ENCODE results near the gene IBA57. TPM values are rescaled to one million over a fixed set of nuclear protein-coding genes. Genes with fewer than 3 reads are reported as not detected.
A peak's percentile ranks its signal among the peaks of the same experiment; 100 is the strongest.

Gene IBA57
- 4.6 and 8.9 TPM in 2 replicates for total RNA-seq

DNA sequence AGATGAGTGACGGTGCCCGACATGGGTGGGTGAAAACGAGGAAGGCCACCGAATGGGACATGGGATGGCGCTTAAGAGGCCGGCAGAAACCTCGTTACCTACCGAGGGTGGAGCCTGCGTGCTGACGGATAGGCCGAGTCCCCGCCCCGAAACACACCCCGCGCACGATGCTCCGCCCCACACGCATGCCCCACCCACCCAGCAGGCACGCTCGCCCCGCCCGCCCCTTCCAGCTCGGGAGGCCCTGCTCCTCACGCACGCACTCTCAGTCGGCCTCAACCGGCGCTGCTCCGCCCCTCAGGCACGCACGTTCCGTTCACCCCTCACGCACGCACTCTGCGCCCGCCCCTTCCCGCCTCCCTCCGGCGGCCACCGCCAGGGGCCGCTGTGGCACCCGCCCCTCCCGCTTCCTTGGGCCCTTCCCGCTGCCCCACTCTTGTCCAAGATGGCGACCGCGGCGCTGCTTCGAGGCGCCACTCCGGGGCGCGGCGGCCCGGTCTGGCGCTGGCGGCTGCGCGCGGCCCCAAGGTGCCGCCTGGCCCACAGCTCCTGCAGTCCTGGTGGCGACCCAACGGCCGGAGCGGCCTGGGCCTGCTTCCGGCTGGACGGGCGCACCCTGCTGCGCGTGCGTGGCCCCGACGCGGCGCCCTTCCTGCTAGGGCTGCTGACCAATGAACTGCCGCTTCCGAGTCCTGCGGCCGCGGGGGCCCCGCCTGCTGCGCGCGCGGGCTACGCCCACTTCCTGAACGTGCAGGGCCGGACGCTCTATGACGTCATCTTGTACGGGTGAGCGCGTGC is at the start of gene IBA57:
Gene IBA57 (plus strand): TSS at position 433 of the 798 bp plus-strand sequence. CDS start 13 bp downstream, at position 446.
- DNase-seq (ENCODE audit: low read depth in 2 of 2): peak; percentile 99 to 100

DNA sequence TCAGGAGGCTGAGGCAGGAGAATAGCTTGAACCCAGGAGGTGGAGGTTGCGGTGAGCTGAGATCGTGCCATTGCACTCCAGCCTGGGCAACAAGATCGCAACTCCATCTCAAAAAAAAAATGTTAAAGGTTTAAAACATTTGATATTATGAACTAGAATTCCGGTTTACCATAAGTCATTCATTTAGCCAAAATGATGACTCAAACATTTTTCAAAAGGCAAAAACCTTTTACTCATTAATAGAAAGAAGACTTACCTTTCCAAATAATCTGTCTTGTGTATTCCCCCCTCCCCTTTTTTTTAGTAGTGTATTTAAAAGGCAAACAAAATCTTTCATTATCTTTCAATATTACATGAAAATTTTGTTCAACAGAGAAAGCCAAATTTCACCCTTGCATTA is 48.3 kb upstream of the IBA57 start:
- no peak for DNase-seq (ENCODE audit: low read depth in 2 of 2)

DNA sequence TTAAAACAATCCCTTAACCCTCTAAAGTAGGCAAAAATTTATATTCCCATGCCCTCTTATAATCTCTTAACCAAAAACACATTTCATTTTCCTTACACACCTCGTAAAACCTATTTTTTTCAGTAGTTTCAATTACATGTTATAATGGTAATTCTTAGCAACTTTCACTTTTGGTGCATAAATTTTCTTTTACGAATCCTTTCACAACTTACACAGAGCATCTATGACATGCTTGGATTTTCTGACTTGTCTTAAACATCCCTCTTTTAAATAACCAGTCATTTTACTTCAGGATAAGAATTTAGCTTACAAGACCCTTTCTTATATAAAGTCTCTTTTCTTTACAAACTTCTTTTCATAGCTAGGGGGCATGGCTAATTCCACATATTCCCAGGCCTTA is 47.6 kb upstream of the IBA57 start:
- no peak for DNase-seq (ENCODE audit: low read depth in 2 of 2)

DNA sequence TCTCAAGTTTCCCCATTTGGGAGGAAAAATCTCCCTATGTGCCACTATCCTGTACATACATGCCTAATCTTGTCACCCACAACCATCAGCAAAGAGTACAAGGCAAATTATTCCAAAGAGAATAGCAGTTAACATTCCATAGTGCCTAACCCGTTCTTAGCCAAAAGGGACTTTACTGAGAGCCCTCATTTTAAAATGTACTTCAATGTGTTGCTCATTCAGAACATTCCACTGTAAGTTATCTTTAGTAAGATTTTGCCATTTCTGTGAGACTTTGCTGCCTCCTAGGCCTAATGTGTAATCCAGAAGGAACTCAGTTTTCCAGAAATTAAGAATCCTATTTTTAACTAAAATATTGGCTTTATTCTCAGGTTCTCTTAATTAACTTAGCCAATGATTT is 45.3 kb upstream of the IBA57 start:
- no peak for DNase-seq (ENCODE audit: low read depth in 2 of 2)

DNA sequence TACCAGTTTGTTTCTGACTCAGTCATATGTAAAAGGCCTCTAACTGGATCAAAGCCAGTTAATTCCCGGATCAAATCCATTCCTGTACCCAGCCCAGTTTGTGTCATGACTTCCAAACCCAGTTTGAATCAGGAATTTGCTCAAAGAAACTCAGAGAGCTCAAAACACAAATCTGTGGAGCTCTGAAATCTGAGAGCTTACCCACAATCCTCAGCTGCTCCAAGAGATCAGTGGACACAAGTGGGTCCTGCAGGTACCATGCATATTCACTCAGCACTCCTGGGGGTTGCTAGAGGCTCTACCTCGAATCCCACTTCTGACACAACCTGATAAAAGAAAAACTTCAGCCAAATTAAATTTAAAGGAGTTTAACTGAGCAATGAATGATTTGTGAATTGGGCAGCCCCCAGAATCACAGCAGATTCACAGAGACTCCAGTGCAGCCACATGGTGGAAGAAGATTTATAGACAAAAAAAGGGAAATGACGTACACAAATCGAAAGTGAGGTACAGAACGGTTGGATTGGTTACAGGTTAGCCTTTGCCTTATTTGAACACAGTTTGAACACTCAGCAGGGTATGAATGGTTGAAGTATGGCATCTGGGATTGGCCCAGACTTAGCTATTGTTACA is 44.6 kb upstream of the IBA57 start:
- DNase-seq (ENCODE audit: low read depth in 2 of 2): no peak

DNA sequence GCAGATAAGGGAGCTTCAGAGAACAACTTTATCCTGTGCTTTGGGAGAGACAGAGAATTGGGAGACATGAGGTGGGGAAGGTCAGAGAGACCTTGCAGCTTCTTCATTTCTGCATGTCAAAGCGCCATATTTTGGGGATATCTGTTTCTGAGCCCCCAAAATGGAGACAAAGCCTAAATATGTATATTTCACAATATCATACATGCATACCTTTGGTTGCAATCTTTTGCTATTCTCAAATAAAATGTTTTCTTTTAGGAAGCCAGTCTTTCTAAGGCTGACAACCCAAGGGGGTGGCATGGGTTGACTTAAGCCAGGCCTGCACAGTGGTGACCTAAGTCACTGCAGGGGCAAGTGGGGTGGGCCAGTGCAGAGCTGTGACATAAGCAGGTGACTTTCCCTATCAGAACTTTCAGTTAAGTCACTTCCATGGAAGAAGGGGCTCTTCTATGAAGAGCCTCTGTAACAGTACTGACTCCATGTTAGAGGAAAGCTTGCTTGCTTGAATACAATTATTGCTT is 42.6 kb upstream of the IBA57 start:
- no peak for DNase-seq (ENCODE audit: low read depth in 2 of 2)

DNA sequence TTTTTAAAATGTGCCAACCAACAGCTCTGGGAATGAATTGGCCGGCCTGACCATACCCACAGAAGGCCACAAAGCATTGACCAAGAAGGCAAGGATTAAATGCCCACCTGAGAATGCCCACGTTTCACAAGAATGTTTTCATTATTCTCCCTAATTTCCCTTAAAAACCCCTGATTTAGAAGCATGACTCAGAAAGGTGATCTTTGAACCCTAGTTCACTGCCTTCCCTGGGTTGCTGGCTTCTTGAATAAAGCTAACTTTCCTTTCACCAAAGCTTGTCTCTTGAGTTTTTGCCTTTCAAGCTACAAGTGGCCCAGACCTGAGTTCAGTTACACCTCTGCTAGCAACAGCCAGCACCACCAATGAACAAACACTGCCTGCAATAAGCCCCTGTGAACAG is 42.1 kb upstream of the IBA57 start:
- DNase-seq (ENCODE audit: low read depth in 2 of 2): no peak

DNA sequence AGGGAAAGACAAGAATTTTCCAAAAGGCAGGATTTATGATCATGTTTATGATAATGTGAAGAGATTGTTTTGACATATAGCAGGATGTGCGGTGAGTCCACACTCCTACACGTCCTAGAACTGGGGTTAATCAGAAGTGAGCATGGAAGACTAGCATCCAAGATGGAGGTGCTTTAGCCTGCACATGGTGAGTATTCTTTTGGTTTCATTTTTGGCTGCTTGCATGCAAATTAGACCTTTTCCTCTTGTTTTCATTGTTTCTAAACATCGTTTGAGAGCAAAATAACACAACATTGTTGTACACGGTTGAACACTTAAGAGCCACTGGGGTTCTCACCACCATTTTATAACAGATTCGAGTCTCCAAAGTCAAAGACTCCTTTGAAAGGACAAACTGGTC is 40.4 kb upstream of the IBA57 start:
- DNase-seq (ENCODE audit: low read depth in 2 of 2): no peak

DNA sequence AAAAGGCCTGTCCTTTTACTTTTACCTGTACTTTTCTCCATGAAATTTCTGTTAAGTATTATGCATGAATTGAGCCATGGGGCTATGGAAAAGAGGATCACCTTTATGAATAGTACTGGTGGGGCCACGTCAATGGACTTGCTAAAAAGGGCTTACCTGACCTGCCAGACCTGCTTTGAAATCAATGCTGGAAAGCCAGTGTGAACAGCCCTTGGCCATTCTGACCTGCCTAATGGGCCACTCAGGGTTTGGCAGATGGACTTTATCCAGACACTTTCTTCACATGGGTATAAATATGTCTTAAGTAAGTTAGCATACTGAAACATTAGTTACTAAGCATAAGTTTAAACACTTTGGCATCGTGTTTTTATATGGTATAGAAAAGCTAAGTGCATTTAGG is 33.8 kb upstream of the IBA57 start:
- no peak for DNase-seq (ENCODE audit: low read depth in 2 of 2)

DNA sequence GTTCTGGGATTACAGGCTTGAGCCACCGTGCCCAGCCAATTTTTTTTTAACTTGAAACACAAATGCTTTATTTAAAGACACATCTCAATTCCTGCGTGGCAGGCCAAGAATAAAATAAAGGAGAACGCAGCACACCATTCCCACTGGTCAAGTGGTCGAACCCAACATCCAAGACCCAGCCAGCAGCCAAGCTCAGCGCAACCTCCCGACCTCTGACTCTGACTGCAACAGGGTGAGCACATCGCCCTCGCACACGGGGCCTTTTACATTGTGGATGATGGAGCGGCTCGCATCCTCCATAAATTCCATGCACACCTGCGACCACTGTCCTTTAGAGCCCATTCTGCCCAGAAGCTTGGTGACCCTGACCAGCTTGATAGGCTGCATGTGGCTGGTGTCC is 31.0 kb upstream of the IBA57 start:
- no peak for DNase-seq (ENCODE audit: low read depth in 2 of 2)

DNA sequence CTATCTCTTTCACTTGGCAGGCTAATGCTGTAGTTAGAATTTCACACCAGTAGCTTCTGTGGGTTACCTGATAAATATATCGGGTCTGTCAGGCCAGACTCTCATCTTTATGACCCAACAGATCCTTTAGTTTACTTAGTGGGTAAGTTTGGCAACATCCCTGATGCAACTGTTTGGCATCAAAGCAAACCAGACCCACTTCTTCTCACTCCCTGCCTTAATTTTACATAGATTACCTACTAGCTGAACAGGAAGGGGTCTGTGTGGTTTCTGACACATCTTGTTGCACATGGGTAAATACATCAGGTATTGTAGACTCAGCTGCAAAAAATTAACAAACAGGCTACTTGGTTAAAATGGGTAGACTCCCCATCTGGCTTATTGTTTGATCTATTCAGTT is 28.7 kb upstream of the IBA57 start:
- no peak for DNase-seq (ENCODE audit: low read depth in 2 of 2)

DNA sequence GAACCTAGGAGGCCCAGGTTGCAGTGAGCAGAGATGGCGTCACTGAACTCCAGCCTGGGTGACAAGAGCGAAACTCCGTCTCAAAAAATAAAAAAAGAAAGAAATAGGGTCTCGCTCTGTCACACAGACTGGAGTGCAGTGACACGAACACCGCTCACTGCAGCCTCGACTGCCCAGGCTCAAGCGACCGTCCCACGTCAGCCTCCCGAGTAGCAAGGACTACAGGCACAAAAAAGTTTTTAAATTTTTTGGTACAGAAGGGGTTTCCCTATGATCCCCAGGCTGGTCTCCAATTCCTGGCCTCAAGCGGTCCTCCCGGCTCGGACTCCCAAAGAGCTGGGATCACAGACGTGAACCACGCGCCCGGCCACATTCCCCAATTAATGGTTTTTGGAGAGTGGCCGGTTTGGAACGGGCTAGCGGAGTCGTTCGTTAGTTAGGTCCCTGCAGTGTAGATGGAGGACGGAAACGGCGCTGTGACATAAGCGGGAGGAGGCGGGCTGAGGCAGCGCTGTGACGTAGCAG is 26.1 kb upstream of the IBA57 start:
- DNase-seq (ENCODE audit: low read depth in 2 of 2): no peak

DNA sequence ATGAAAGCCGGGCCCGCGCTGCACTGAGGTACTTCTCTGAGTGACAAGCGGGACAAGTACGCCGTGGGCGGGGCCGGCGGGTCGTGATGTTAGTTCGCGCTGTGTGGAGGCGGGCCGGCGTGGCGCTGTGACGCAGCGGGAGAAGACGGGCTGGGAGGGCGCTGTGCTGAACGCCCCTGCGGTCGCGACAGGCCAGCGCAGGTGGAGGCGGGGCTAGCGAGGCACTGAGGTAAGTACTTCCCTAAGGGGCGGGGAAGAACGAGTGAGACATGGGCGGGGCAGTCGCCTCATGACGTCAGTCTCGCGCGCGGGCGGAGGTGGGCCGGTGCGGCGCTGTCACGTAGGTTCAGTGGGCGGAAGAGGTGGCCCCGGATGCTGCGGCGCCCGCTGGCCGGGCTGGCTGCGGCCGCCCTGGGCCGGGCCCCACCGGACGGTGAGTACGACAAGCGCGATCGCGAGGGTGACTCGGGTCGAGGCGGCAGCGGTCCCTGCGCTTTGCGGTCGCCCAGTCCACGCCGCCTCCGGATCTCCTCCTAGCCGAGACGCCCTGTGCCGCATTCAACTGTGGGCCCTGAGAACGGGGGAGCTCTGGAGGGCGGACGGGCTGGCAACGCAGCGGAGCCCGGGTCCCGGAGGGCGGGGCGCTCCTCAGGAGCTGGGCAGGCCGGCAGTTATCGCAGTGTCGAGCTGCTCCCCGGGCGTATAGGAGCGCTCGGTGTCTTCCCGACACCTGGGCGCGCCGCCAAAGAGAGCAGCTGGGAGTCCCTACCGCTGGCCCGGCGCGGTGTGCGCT is 25.5 kb upstream of the IBA57 start, which contains the start of gene GUK1:
Gene GUK1 (plus strand): TSS at position 349 of the 793 bp plus-strand sequence. CDS start 24 bp downstream, at position 373.
- DNase-seq (ENCODE audit: low read depth in 2 of 2): peak; percentile 100

DNA sequence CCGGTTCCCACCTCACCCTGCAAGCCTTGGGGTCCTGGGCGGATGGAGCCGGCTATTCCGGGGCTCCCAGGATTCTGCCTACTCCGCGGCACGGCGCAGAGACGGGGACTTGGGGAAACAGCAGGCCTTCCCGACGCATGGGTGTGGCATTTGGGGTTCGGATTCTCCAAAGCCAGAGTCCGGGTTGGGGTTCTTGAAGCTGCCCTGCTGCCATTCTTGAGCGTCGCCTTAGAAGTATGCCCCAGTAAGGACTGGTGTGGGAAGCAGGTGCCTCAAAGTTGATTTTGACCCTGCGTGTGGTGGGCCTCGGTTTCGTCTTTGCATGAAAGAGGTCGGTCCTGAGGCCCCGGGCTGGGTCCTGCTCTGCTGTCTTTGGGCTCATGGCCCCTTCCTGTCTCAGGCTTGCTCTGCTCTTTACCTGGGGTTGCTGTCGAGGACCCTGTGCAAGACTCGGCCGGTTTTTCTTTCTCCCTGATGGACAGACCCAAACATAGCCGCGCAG is 24.8 kb upstream of the IBA57 start:
- DNase-seq (ENCODE audit: low read depth in 2 of 2): peak in 1 of 2 donors; percentile 24

DNA sequence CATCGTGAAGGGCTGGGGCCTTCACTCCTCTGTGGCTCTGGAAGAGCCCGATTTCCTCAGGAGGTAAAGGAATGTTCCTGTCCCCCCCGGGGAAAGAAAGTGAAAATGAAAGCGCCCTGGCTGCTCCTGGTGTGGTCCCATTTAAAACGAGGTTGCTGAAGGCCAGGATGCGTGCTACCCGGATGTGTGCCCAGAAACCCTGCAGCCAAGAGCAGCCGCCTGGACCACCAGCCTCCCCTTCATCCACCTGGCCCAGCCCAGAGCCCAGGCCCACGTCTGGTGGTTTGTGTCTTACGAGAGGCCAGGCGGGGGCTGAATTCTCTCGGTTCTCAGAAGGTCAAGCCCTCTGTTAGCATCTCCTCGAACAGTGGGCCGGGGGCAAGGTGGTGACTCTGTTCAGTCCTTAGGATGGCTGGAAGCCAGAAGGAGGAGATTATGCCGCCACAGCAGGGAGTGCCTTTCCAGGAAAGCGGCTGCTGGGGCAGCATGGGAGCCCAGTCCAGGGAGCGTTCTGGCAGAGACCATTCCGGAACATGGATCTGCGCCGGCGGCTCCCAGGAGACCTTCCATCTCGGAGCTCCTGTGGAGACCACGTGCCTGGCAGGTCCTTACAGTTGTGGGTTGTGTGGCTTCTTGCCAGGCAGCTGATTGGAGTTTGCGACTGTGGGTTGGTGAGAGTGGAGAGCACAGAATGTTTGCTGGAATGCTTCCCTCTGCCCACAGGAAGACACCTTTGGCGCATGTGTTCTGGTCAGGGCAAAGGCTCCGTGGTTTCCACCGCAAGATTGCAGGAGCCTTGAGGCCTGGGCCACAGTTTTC is 24.2 kb upstream of the IBA57 start:
- peak; percentile 65 to 70 for DNase-seq (ENCODE audit: low read depth in 2 of 2)

DNA sequence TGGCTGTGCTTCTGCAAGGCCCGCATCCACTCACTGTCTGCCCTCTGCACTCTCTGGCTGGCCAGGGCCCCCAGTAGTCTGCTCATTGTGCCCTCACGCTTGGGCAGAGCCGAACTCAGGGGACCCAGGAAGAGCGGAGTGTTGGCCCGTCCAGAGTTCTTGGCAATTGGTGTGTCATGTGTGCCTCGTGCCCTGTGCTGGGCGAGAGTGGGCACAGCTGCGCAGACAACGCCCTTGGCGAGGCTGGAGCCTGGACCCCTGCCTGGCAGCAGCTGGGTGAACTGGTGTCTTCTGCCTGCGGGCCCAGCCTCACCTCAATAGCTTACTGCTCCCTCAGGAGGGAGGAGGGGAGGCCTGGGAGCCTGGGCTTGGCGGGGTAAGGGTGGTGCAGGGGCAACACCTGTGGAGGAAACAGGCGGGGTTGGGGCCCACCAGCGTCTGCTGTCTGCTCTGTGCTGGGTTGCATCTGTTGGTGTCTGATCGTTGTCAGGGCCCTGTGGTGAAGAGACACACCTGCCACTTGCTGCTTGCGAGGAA is 23.4 kb upstream of the IBA57 start:
- no peak for DNase-seq (ENCODE audit: low read depth in 2 of 2)

DNA sequence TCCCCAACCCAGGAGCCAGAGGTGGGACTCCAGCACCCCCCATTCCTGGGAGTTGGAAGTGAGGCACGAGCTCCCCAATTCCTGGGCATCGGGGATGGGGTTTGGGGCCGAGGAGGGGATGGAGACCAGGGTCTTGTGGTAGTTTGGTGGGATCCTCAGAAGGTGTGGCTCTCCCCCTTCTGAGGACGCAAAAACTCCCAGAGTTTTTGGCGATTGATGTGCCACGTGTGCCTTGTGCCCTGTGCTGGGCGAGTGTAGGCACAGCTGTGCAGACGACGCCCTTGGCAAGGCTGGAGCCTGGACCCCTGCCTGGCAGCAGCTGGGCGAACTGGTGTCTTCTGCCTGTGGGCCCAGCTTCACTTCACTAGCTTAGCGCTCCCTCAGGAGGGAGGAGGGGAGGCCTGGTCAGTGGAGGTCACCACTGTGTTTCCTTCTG is 22.9 kb upstream of the IBA57 start:
- no peak for DNase-seq (ENCODE audit: low read depth in 2 of 2)

DNA sequence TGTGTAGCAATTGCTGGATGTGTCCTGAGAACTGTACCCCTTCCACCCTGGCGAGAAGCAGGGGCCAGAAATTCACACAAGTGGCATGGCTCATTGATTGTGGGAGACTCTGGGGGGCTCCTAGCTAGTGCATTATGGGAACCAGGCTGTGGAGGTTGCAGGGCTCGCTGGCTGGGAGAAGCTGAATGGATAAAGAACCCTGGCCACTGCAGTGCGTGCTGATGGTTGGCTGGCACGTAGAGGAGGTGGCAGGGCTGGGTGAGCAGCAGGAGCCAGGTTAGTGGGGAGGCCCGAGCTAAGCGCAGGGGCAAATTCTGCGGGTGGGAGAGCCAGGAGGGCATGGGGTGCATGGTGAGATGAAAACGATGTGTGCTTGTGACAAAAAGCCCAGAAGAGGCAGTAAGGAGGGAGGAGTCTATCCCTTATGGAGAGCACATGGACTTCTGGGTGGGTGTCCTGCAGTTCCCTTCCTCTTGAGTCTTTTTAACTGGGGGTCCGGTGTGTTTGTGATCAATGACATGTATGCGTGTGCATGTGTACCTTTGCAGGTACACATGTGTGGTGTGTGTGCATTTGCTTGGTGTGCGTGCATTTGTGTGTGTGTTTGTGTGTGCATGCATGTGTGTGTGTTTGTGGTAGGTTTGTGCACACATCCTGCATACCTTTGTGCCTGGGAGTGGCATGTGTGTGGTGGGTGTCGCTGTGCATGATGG is 22.0 kb upstream of the IBA57 start:
- DNase-seq (ENCODE audit: low read depth in 2 of 2): no peak

DNA sequence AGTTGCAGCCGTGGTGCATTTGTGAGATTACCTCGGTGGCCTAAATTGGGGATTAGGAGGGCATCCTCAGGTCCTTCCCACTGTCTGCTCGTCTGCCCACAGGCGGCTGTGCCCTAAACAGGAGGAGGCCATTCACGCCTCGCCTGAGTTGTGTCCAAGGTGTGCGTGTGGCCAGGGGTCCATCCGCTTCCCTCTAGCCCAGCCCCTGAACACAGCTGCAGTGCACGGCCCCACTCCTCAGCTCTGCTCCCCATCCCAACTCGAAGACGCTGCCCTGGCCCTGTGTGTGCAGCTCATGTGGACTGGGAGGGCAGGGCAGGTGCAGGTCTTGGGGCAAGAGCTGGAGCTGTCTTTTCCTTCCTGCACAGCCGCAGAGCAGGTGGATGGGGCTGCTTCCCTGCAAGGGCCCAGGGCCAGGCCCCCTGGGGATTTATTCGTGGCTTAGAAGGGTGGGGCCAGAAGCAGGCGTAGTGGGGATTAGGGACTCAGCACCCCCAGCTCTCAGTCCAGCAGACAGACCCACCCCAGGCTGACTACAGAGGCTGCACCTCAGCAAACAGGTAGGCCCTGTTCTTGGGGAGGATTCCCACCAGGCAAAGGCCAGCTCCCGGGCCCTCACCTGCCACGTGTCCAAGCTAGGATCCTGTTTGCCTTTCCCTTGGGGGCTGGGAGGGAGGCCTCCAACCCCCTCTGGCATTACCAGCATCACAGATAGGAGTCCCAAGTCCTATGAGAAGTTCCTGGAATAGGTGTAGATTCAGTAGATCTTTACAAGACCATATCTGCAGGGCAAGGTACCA is 21.2 kb upstream of the IBA57 start:
- DNase-seq (ENCODE audit: low read depth in 2 of 2): no peak

Data from lung microvascular endothelial cell (primary cell).